Mucosa of descending colon (tissue), 3 donors: ENCODE measurements around the gene MIPOL1. TPM values are rescaled to one million over a fixed set of nuclear protein-coding genes. Genes with fewer than 3 reads are reported as not detected.

Experiments
- ATAC-seq: fragments of 200-7000 bp; cut with Tn5 transposase; one replicate; pipeline ENCODE4 v1.9.1; 2020; ENCODE audit warnings: mild to moderate bottlenecking, moderate library complexity
- DNase-seq, 3 donors: peaks; one replicate each; pipeline ENCODE4 v3.0.0-alpha.2; 2020
- H3K36me3 ChIP-seq: fragments of 200-600 bp; one replicate; pipeline ENCODE4 v1.8.0; 2021; ENCODE audit warnings: low read depth, mild to moderate bottlenecking
- H3K4me1 ChIP-seq: fragments of 200-600 bp; one replicate; pipeline ENCODE4 v1.8.0; 2021; ENCODE audit warnings: low read depth, mild to moderate bottlenecking
- H3K4me3 ChIP-seq: fragments of 200-600 bp; one replicate; pipeline ENCODE4 v1.8.0; 2021; ENCODE audit warnings: mild to moderate bottlenecking
- H3K9me3 ChIP-seq: fragments of 200-600 bp; one replicate; pipeline ENCODE4 v1.8.0; 2021; ENCODE audit warnings: mild to moderate bottlenecking
- intact Hi-C, 2 donors: fragments of 100-400 bp; cut with DNase I in 1 of 2; cut with micrococcal nuclease in 1 of 2; formaldehyde crosslinking; loops; one replicate each; pipeline versions ENCODE4 v1.11.0 to v1.11.1; 2022; cut with DNase I, micrococcal nuclease
- total RNA-seq, 3 donors: library from RNA; stranded (reverse); fragmentation: NEBNext Ultra II Directional in 2 of 3; extraction: Animal tissue kit (Norgen Biotek cat#: 25700) in 2 of 3; gene quantifications; one replicate each; pipeline versions ENCODE4 v1.2.1 to v1.2.4, GENCODE V29; 2021 to 2023
- TF ChIP-seq, protein P1 (sequence below): fragments of 200-600 bp; IDR thresholded peaks from one replicate; pipeline ENCODE4 v1.8.0; 2022; ENCODE audit warnings: antibody characterized with exemption, mild to moderate bottlenecking
- donor health status: DM: no; HTN: no; CAD: no; lungs with moderate emphysema.
- donor health status: DM: no; HTN: no; CAD: no.
- donor health status: DM: no; HTN: yes; CAD: no.

Gene MIPOL1
- total RNA-seq, 3 donors from 2014 or later: 5.5 to 12.0 (median 11.7) TPM

DNA sequence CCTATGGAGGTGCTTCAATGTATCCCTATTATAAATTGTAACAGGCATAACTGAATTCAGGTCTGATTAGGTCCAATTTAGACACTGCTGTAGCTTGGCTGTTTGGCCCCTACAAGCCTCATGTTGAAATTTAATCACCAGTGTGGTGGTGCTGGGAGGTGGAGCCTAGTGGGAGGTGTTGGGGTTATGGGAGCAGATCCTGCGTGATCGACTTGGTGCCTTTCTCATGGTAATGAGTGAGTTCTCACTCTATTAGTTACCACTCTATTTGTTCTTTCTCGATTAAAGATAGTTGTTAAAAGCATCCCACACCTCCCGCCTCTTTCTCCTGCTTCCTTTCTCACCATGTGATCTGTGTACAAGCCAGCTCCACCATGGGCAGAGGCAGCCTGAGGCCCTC lies 275.2 kb downstream of the MIPOL1 start:
- Histone ChIP-seq H3K4me1 (no peaks in the 10 kb centered on the region), H3K4me3 (no peak overlapping the region), H3K36me3 (no peaks in the 10 kb centered on the region), H3K9me3 (no peaks in the 10 kb centered on the region)
- intact Hi-C loops: no loop called here
- DNase-seq: no peak
- TF ChIP-seq, protein P1, sequence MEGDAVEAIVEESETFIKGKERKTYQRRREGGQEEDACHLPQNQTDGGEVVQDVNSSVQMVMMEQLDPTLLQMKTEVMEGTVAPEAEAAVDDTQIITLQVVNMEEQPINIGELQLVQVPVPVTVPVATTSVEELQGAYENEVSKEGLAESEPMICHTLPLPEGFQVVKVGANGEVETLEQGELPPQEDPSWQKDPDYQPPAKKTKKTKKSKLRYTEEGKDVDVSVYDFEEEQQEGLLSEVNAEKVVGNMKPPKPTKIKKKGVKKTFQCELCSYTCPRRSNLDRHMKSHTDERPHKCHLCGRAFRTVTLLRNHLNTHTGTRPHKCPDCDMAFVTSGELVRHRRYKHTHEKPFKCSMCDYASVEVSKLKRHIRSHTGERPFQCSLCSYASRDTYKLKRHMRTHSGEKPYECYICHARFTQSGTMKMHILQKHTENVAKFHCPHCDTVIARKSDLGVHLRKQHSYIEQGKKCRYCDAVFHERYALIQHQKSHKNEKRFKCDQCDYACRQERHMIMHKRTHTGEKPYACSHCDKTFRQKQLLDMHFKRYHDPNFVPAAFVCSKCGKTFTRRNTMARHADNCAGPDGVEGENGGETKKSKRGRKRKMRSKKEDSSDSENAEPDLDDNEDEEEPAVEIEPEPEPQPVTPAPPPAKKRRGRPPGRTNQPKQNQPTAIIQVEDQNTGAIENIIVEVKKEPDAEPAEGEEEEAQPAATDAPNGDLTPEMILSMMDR: no peak
- no peak for ATAC-seq

DNA sequence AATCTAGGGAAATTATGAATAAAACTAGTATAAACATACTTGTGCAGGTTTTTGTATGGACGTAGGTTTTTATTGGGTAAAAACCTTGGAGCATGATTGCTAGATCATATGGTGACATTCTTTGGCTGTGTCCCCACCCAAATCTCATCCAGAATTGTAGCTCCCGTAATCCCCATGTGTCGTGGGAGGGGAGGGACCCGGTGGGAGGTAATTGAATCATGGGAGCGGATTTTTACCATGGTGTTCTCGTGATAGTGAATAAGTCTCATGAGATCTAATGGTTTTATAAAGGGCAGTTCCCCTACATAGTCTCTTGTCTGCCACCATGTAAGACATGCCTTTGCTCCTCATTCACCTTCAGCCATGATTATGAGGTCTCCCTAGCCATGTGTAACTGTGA lies 276.5 kb downstream of the MIPOL1 start:
- TF ChIP-seq, protein P1: no peak
- DNase-seq (no peak), ATAC-seq (no peak)
- Histone ChIP-seq H3K4me1 (no peaks in the 10 kb centered on the region), H3K4me3 (no peak overlapping the region), H3K36me3 (no peaks in the 10 kb centered on the region), H3K9me3 (no peaks in the 10 kb centered on the region)
- intact Hi-C loops: no loop called here

DNA sequence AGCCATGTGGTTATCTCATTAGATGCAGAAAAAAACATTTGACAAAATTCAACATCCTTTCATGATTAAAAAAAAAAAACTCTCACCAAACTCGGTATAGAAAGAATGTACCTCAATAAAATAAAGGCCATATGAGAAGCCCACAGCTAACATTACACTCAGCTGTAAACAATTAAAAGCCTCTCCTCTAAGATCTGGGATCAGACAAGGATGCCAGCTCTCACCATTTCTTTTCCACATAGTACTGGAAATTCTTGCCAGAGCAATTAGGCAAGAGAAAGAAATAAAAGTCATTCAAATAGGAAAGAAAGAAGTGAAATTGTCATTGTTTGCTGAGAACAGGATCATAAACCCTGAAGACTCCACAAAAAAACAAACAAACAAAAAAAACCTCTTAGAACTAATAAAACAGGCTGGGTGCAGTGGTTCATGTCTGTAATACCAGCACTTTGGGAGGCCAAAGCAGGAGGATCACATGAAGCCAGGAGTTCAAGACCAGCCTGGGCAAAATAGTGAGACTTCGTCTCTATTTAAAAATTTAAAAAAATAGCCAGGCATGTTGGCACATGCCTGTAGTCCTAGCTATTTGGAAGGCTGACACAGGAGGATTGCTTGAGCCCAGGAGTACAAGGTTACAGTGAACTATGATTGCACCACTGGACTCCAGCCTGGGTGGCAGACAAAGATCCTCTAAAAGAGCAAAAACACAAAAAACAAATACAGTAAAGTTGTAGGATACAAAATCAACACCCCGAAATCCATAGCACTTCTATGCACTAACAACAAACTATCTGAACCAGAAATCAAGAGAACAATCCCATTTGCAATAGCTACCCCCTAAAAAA lies 282.9 kb downstream of the MIPOL1 start:
- ATAC-seq: no peak
- DNase-seq: no peak
- intact Hi-C loops: no loop called here
- no peaks in the 10 kb centered on the region for H3K9me3 ChIP-seq
- no peaks in the 10 kb centered on the region for H3K36me3 ChIP-seq
- TF ChIP-seq, protein P1: no peak
- no peak overlapping the region for H3K4me3 ChIP-seq
- H3K4me1 ChIP-seq: no peaks in the 10 kb centered on the region

DNA sequence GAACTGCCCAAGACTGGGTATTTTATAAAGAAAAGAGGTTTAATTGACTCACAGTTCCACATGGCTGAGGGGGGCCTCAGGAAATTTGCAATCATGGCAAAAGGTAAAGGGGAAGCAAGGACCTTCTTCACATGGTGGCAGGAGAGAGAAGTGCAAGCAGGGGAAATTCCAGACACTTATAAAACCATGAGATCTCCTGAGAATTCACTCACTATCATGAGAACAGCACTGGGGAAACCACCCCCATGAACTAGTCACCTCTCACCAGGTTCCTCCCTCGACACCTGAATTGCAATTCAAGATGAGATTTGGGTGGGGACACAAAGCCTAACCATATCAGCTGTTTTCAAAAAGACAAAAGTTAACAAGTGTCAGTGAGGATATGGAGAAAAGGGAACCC lies 284.7 kb downstream of the MIPOL1 start:
- TF ChIP-seq, protein P1: no peak
- no peak for DNase-seq
- Histone ChIP-seq H3K4me3 (no peak overlapping the region), H3K4me1 (no peaks in the 10 kb centered on the region), H3K9me3 (peaks cover 2% of the 10 kb centered on the region), H3K36me3 (no peaks in the 10 kb centered on the region)
- no peak for ATAC-seq
- intact Hi-C loops: no loop called here

DNA sequence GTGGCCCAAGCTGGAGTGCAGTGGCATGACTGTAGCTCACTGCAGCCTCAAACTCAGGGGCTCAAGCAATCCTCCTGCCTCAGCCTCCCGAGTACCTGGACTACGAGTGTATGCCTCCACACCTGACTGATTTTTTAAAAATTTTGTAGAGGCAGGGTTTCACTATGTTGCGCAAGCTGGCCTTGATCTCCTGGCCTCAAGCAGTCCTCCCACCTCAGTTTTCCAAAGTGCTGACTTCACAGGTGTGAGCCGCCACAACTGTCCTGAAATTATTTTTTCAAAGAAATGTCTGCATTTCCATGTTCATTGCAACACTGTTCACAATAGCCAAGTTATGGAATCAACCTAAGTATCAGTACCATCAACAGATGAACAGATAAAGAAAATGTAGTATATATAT lies 285.9 kb downstream of the MIPOL1 start:
- DNase-seq: no peak
- H3K4me1 ChIP-seq: no peaks in the 10 kb centered on the region

More for the DNA sequence above, 285.9 kb downstream of the MIPOL1 start:
- TF ChIP-seq, protein P1: no peak
- no peak overlapping the region for H3K4me3 ChIP-seq
- no peak for ATAC-seq
- intact Hi-C loops: no loop called here
- peaks cover 2% of the 10 kb centered on the region for H3K9me3 ChIP-seq
- no peaks in the 10 kb centered on the region for H3K36me3 ChIP-seq
